ENCODE measurements around the gene AOPEP.

GRCh38 chr9:94740145-94740840 is 13.8 kb downstream of the AOPEP start:
- TF ChIP-seq CTCF (IDR thresholded peaks at IDR 0.05; ENCODE audit: low read length) (no peak), EZH2 (optimal IDR thresholded peaks at IDR 0.05; ENCODE audit: low read depth, low read length) (no peak)

Data from MM.1S (cell line).